NT2/D1 (cell line): Measurements from ENCODE around the gene HDAC2.

Experiments
- YY1 ChIP-seq: IDR thresholded peaks from 2 replicates; pipeline ENCODE4 v1.6.1; 2011; ENCODE audit not compliant: insufficient read length, insufficient read depth
- ZNF274 ChIP-seq: IDR thresholded peaks from 2 replicates; pipeline ENCODE4 v1.6.1; 2011; ENCODE audit warnings: mild to moderate bottlenecking, low read depth, low read length

- TF ChIP-seq YY1 (no peak), ZNF274 (no peak)
These were observed 9.0 kb upstream of the HDAC2 start for GRCh38 chr6:113979937-113980336.
